HCT116 (cell line): Measurements from ENCODE around the gene PAK6. TPM values are rescaled to one million over a fixed set of nuclear protein-coding genes. Genes with fewer than 3 reads are reported as not detected.

ENCODE experiments used
- ATAC-seq: fragments of 200-7000 bp; cut with Tn5 transposase; 2 replicates; pipeline ENCODE4 v1.9.1; 2020; ENCODE audit warnings: mild to moderate bottlenecking, moderate library complexity
- BruUV-seq: library from RNA; stranded (reverse); fragments of 400-500 nt; replicated peaks from 2 replicates; lab custom pipeline; 2021; lab: Mats Ljungman, UMichigan
- CTCF ChIA-PET: fragments of 300-600 bp; sonication (Branson Sonifier 250); formaldehyde crosslinking; loops from one replicate; lab custom pipeline; 2021; ENCODE audit warnings: antibody characterized with exemption; lab: Charles Lee
- POLR2A ChIA-PET: fragments of 300-600, 350-600 bp; sonication (Branson Sonifier 250); formaldehyde crosslinking; loops from one replicate; lab custom pipeline; 2021; ENCODE audit warnings: antibody characterized with exemption; lab: Charles Lee
- RAD21 ChIA-PET, 2 experiments: fragments of 300-600 bp; sonication (Branson Sonifier 250); formaldehyde crosslinking; loops; one replicate each; lab custom pipeline; 2023; ENCODE audit warnings: low total read pairs in 2 of 2; ENCODE audit not compliant: uncharacterized antibody in 2 of 2, unreplicated experiment in 2 of 2, low non-redundant PET in 1 of 2; lab: Charles Lee
- DNase-seq: peaks from one replicate; pipeline ENCODE4 v3.0.0-alpha.2; 2010; ENCODE audit warnings: low read depth, low spot score
- H2AFZ ChIP-seq: fragments of 200-600 bp; shearing (Covaris generic), sonication (generic); 2 replicates; pipeline ENCODE4 v1.6.1; 2017; ENCODE audit warnings: low read depth, mixed run types, mixed read lengths, antibody characterized with exemption, low read length; ENCODE audit not compliant: poor library complexity, severe bottlenecking
- H3K27ac ChIP-seq: 2 replicates; pipeline ENCODE4 v1.5.1; 2012; ENCODE audit warnings: low read depth, low read length
- H3K27me3 ChIP-seq: fragments of 200-600 bp; sonication (generic); 2 replicates; pipeline ENCODE4 v1.6.1; 2016; ENCODE audit warnings: mixed run types, low read length, mixed read lengths; ENCODE audit not compliant: insufficient read depth
- H3K36me3 ChIP-seq, 2 experiments: fragments of 200-500 bp in 1 of 2; fragments of 200-600 bp in 1 of 2; sonication (Bioruptor generic) in 1 of 2; sonication (generic) in 1 of 2; 2 replicates each; pipeline versions ENCODE4 v1.5.1 to v1.6.1; 2014 to 2016; ENCODE audit warnings: low read length in 2 of 2, inconsistent platforms in 1 of 2, mixed read lengths in 1 of 2, mixed run types in 1 of 2; ENCODE audit not compliant: insufficient read depth in 2 of 2, control insufficient read depth in 1 of 2
- H3K4me1 ChIP-seq, 2 experiments: fragments of 200-600 bp in 1 of 2; sonication (generic) in 1 of 2; 2 replicates each; pipeline versions ENCODE4 v1.5.1 to v1.6.1; 2012 to 2017; ENCODE audit warnings: low read length in 2 of 2, inconsistent platforms in 1 of 2, mild to moderate bottlenecking in 1 of 2, mixed read lengths in 1 of 2, mixed run types in 1 of 2, moderate library complexity in 1 of 2; ENCODE audit not compliant: insufficient read depth in 2 of 2, control insufficient read depth in 1 of 2
- H3K4me2 ChIP-seq: fragments of 200-600 bp; sonication (generic); 2 replicates; pipeline ENCODE4 v1.6.1; 2017; ENCODE audit warnings: mixed run types, low read length, mixed read lengths
- H3K4me3 ChIP-seq, 2 experiments: fragments of 200-600 bp in 1 of 2; sonication (generic) in 1 of 2; replicated peaks in 1 of 2; 2 replicates each; pipeline ENCODE4 v1.5.1; 2011 to 2016; ENCODE audit warnings: low read length in 2 of 2, control low read depth in 1 of 2, low read depth in 1 of 2, mild to moderate bottlenecking in 1 of 2, mixed read lengths in 1 of 2, mixed run types in 1 of 2
- H3K79me2 ChIP-seq: fragments of 200-600 bp; sonication (generic); 2 replicates; pipeline ENCODE4 v1.6.1; 2017; ENCODE audit warnings: mild to moderate bottlenecking, mixed run types, low read length, moderate library complexity, mixed read lengths; ENCODE audit not compliant: insufficient read depth
- H3K9ac ChIP-seq: fragments of 200-600 bp; sonication (generic); 2 replicates; pipeline ENCODE4 v1.6.1; 2016; ENCODE audit warnings: low read length, mixed read lengths
- H3K9me2 ChIP-seq: fragments of 200-600 bp; sonication (generic), shearing (Covaris generic); 2 replicates; pipeline ENCODE4 v1.6.1; 2017; ENCODE audit warnings: mixed run types, mild to moderate bottlenecking, moderate library complexity; ENCODE audit not compliant: insufficient read depth
- H3K9me3 ChIP-seq, 2 experiments: fragments of 200-500 bp in 1 of 2; fragments of 200-600 bp in 1 of 2; sonication (Bioruptor generic) in 1 of 2; sonication (generic) in 1 of 2; 2 replicates each; pipeline ENCODE4 v1.6.1; 2014 to 2017; ENCODE audit warnings: low read length in 2 of 2, mixed read lengths in 2 of 2, inconsistent platforms in 1 of 2, low read depth in 1 of 2, mild to moderate bottlenecking in 1 of 2, mixed run types in 1 of 2, moderate library complexity in 1 of 2; ENCODE audit not compliant: control insufficient read depth in 1 of 2, insufficient read depth in 1 of 2
- H4K20me1 ChIP-seq: fragments of 200-600 bp; sonication (generic), shearing (Covaris generic); 2 replicates; pipeline ENCODE4 v1.6.1; 2017; ENCODE audit warnings: mixed run types, mild to moderate bottlenecking, moderate library complexity; ENCODE audit not compliant: insufficient read depth
- ATF3 ChIP-seq: IDR thresholded peaks from 2 replicates; pipeline ENCODE4 v1.6.1; 2012
- CTCF ChIP-seq, 3 experiments: fragments of 200-600 bp in 1 of 3; sonication (generic) in 1 of 3; IDR thresholded peaks in 2 of 3; conservative IDR thresholded peaks in 1 of 3; 2 replicates each; pipeline ENCODE4 v1.5.1; 2012 to 2017; ENCODE audit warnings: low read depth in 2 of 3, low read length in 2 of 3, antibody characterized with exemption in 1 of 3, borderline replicate concordance in 1 of 3, control low read depth in 1 of 3, mild to moderate bottlenecking in 1 of 3, mixed read lengths in 1 of 3, mixed run types in 1 of 3, moderate library complexity in 1 of 3; ENCODE audit not compliant: insufficient read depth in 1 of 3
- FOSL1 ChIP-seq: IDR thresholded peaks from 2 replicates; pipeline ENCODE4 v1.6.1; 2012; ENCODE audit warnings: low read depth
- POLR2A ChIP-seq: IDR thresholded peaks from 2 replicates; pipeline ENCODE4 v1.7.0; 2011; ENCODE audit warnings: borderline replicate concordance; ENCODE audit not compliant: insufficient read depth, insufficient read length; ENCODE audit errors: extremely low read depth
- POLR2AphosphoS5 ChIP-seq: IDR thresholded peaks from 2 replicates; pipeline ENCODE4 v1.6.1; 2011; ENCODE audit warnings: mild to moderate bottlenecking, low read depth, low read length, moderate library complexity
- RAD21 ChIP-seq: IDR thresholded peaks from 2 replicates; pipeline ENCODE4 v1.6.1; 2012; ENCODE audit warnings: low read depth, mild to moderate bottlenecking
- SIN3A ChIP-seq: IDR thresholded peaks from 2 replicates; pipeline ENCODE4 v1.6.1; 2012; ENCODE audit warnings: low read depth
- TCF7L2 ChIP-seq: IDR thresholded peaks from 2 replicates; pipeline ENCODE4 v1.7.0; 2011; ENCODE audit warnings: borderline replicate concordance, inconsistent platforms; ENCODE audit not compliant: insufficient read depth, insufficient read length; ENCODE audit errors: extremely low read depth
- ZNF274 ChIP-seq: fragments of 200-500 bp; sonication (Bioruptor generic); IDR thresholded peaks from 2 replicates; pipeline ENCODE4 v1.6.1; 2014; ENCODE audit warnings: mild to moderate bottlenecking, low read depth, low read length, inconsistent platforms
- intact Hi-C: fragments of 100-400 bp; cut with micrococcal nuclease; formaldehyde crosslinking; loops from 2 replicates; pipeline ENCODE4 v1.10.0; 2022
- total RNA-seq: library from RNA; stranded (reverse); gene quantifications from one replicate; pipeline ENCODE4 v1.2.1, GENCODE V29; 2021; ENCODE audit not compliant: unreplicated experiment

Gene PAK6
- total RNA-seq, 1 experiment from 2014 or later = 19.9 TPM

GRCh38 chr15:40272485-40273056, 33.7 kb downstream of the PAK6 start:
- no TSS peak for BruUV-seq

More at GRCh38 chr15:40272485-40273056, 33.7 kb downstream of the PAK6 start:
- intact Hi-C loops = loop anchor here (5.0 to 10.0 kb wide), 2 partner anchors 488 to 1565 kb away; partner anchors contain the start of gene FSIP1
- TF ChIP-seq FOSL1 (no peak), CTCF (IDR thresholded peaks at IDR 0.05 in 2 of 3, conservative IDR thresholded peaks at IDR 0.05 in 1 of 3; ENCODE audit: borderline replicate concordance in 1 of 3, insufficient read depth in 1 of 3, low read depth in 2 of 3, low read length in 2 of 3) (peak in 2 of 3 experiments; percentile 21 to 33; a peak in 1 of 6 replicates), POLR2A (no peak), SIN3A (no peak), ZNF274 (no peak), POLR2AphosphoS5 (no peak), ATF3 (no peak), TCF7L2 (no peak), RAD21 (peak; percentile 32)
- no peaks in the 10 kb centered on the region for H3K27me3 ChIP-seq
- RAD21 ChIA-PET = interaction anchor here in 1 of 2 experiments (3.4 kb wide), 1 partner anchor 55 kb away, joined by 19 read pairs; no protein-coding TSS in a partner anchor
- H3K79me2 ChIP-seq = no peaks in the 10 kb centered on the region
- H3K4me3 ChIP-seq = no peak overlapping the region
- H3K9me3 ChIP-seq = no peaks in the 10 kb centered on the region
- no peak overlapping the region for H3K9ac ChIP-seq
- POLR2A ChIA-PET = no interaction called here
- DNase-seq = no peak
- no peak overlapping the region for H2AFZ ChIP-seq
- no peaks in the 10 kb centered on the region for H4K20me1 ChIP-seq
- peaks cover 0 to 3% of the 10 kb centered on the region in 2 experiments; a peak in 2 of 4 replicates for H3K36me3 ChIP-seq
- no peak overlapping the region for H3K4me2 ChIP-seq
- peak; percentile 65 for ATAC-seq
- H3K4me1 ChIP-seq = peaks cover 1 to 3% of the 10 kb centered on the region in 2 experiments; a peak in 2 of 4 replicates
- H3K9me2 ChIP-seq = no peaks in the 10 kb centered on the region
- H3K27ac ChIP-seq = no peak overlapping the region
- CTCF ChIA-PET = interaction anchor here (1.0 to 6.6 kb wide), 8 partner anchors 13 to 384 kb away, joined by 3 to 194 read pairs (median 5); partner anchors contain the start of gene PAK6
